NB4 (cell line): Measurements from ENCODE around the gene ZMYM3.

Experiments
- DNase-seq: peaks from one replicate; pipeline ENCODE4 v3.0.0; 2010; ENCODE audit warnings: low read depth
- H3K4me3 ChIP-seq: one replicate; pipeline ENCODE4 v1.5.1; 2011; ENCODE audit warnings: mild to moderate bottlenecking, low read depth, low read length, moderate library complexity
- MYC ChIP-seq: IDR thresholded peaks from 2 replicates; pipeline ENCODE4 v1.6.1; 2011; ENCODE audit warnings: low read depth, low read length
- POLR2A ChIP-seq: IDR thresholded peaks from 2 replicates; pipeline ENCODE4 v1.6.1; 2011; ENCODE audit warnings: mild to moderate bottlenecking; ENCODE audit not compliant: insufficient read length; ENCODE audit errors: extremely low read depth
- TF ChIP-seq, protein P1 (sequence below): IDR thresholded peaks from one replicate; pipeline ENCODE4 v1.5.1; 2012; ENCODE audit warnings: low read depth, low read length
- TF ChIP-seq, protein P2 (sequence below): IDR thresholded peaks from 2 replicates; pipeline ENCODE4 v1.6.1; 2011; ENCODE audit warnings: low read depth, low read length

ZMYM3 gene

DNA sequence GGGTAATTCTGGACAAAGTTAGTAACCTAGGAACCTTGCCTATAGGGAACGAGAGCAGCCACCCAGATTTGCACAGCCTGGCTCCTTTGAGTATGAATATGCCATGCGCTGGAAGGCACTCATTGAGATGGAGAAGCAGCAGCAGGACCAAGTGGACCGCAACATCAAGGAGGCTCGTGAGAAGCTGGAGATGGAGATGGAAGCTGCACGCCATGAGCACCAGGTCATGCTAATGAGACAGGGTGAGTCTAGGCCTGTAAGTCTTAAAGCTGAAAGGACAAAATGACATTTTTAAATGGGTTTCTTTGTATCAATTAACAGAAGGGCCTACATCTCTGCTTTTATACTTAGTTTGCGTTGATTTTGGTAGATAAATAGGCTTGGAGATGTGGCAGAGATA lies 42.9 kb upstream of the ZMYM3 start:
- DNase-seq = no peak
- no peak overlapping the region for H3K4me3 ChIP-seq
- TF ChIP-seq POLR2A (no peak), MYC (no peak)
- TF ChIP-seq, protein P1, sequence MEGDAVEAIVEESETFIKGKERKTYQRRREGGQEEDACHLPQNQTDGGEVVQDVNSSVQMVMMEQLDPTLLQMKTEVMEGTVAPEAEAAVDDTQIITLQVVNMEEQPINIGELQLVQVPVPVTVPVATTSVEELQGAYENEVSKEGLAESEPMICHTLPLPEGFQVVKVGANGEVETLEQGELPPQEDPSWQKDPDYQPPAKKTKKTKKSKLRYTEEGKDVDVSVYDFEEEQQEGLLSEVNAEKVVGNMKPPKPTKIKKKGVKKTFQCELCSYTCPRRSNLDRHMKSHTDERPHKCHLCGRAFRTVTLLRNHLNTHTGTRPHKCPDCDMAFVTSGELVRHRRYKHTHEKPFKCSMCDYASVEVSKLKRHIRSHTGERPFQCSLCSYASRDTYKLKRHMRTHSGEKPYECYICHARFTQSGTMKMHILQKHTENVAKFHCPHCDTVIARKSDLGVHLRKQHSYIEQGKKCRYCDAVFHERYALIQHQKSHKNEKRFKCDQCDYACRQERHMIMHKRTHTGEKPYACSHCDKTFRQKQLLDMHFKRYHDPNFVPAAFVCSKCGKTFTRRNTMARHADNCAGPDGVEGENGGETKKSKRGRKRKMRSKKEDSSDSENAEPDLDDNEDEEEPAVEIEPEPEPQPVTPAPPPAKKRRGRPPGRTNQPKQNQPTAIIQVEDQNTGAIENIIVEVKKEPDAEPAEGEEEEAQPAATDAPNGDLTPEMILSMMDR = no peak
- TF ChIP-seq, protein P2, sequence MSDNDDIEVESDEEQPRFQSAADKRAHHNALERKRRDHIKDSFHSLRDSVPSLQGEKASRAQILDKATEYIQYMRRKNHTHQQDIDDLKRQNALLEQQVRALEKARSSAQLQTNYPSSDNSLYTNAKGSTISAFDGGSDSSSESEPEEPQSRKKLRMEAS = no peak

DNA sequence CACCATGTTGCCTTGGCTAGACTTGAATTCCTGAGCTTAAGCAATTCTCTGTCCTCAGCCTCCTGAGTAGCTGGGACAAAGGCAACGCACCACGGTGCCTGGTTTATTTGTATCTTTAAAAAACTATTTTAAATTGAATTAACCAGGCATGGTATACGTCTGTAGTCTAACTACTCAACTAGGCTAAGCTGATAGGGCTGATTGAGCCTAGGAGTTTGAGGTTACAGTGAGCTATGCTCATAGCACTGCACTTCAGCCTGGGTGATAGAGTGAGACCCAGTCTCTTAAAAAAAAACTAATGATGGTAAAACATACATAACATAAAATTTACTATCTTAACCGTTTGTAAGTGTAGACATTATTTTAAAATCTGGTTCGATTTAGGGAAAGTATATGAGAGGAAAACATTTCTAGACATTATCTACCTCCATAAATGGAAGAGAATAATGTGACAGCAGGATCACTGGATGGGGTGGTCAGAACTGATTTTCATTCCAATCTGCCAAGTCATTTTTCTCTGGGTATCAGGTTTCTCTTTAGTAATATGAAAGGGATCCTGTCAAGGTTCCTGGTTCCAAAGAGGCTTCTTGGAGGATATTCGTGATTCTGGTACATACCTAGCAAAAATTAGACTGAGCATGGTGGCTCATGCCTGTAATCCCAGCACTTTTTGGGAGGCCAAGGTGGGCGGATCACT lies 38.9 kb upstream of the ZMYM3 start:
- TF ChIP-seq, protein P1 = no peak
- TF ChIP-seq POLR2A (no peak), MYC (no peak)
- TF ChIP-seq, protein P2 = no peak
- H3K4me3 ChIP-seq = no peak overlapping the region
- DNase-seq = no peak

DNA sequence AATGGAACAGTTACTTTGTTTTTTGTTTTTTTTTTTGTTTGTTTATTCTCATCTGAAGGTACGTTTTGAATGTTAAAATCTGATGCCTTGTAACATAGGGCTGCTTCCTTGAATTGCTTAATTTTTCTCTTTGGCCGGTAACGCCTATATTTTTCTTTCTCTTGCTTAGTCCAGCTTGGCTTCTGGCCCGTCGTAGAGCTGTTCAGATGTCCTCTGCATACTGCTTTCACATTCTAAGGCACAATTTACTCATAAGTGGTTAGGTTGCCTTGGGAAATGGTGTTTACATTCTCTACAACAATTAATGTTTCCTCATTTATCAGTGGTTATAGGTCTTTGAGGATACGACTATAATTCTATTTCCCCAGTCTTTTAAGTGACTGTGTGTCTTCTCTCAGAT lies 37.4 kb upstream of the ZMYM3 start:
- no peak for DNase-seq
- TF ChIP-seq, protein P2 = no peak
- TF ChIP-seq, protein P1 = no peak
- TF ChIP-seq POLR2A = no peak
- TF ChIP-seq MYC = no peak
- no peak overlapping the region for H3K4me3 ChIP-seq

DNA sequence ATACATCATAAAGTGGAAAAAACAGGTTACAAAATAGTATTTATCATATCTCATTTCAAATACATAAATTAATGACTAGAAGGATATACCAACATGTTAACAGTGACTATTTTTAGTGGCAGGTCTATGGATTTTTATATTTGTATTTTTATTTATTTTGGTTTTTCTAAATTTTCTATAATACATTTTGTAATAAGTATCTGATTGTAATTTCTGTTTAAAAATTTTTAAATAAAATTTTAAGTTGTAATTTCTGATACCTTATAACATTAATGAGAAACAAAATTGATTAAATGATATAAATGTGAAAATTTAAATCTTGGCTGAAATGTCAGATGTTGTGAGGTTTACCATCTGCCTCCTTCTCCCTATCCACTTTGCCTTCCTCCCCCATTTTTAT lies 32.0 kb upstream of the ZMYM3 start:
- H3K4me3 ChIP-seq = peak overlapping the region; percentile 97
- no peak for DNase-seq
- TF ChIP-seq POLR2A = no peak

DNA sequence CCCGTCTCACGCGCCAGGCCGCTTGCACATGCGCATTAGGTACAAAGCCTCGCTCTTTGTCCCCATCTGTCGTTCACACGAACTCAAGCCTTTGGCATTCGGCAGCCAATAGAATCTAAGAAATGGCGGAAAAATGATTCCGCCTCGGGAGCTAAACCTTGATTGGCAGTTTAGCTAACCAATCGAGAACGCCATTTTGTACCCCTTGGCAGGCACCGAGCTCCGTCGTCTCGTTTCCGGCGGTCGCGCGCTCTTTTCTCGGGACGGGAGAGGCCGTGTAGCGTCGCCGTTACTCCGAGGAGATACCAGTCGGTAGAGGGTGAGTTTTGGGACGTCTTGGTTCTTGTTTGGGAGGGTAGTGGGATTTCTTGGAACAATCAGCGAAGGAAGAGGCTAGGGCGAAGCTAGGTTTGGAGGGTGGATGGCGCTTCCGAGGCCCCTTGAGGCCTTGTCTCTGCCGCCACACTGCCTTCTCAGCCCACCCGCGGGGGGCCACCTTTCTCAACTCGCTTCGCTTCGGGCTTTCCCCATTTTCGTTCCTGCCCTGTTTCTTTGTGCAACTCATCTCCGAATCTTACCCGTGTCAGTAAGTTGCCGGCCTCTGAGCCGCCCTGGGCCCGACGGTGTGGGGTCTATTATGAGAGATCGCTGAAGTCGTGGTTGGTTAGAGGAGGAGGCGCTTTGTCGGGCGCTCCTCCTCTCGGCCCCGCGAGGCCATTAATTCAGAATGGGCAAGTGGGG lies 29.6 kb upstream of the ZMYM3 start, which contains the start of gene NONO:
TSS of gene NONO (plus strand) at position 233 of the 741 bp plus-strand sequence. CDS start 7,003 bp downstream, outside the sequence.
- TF ChIP-seq POLR2A (peak; percentile 82), MYC (no peak)
- TF ChIP-seq, protein P2 = peak; percentile 70
- TF ChIP-seq, protein P1 = no peak
- peak; percentile 98 for DNase-seq
- H3K4me3 ChIP-seq = peak within 1 kb of the TSS; percentile 97
